Fibroblast of skin of back (primary cell): ENCODE data around the gene ZNF548.

ENCODE experiments used
- DNase-seq: peaks from one replicate; pipeline ENCODE4 v3.0.0-alpha.2; 2013

The ZNF548 gene

DNA sequence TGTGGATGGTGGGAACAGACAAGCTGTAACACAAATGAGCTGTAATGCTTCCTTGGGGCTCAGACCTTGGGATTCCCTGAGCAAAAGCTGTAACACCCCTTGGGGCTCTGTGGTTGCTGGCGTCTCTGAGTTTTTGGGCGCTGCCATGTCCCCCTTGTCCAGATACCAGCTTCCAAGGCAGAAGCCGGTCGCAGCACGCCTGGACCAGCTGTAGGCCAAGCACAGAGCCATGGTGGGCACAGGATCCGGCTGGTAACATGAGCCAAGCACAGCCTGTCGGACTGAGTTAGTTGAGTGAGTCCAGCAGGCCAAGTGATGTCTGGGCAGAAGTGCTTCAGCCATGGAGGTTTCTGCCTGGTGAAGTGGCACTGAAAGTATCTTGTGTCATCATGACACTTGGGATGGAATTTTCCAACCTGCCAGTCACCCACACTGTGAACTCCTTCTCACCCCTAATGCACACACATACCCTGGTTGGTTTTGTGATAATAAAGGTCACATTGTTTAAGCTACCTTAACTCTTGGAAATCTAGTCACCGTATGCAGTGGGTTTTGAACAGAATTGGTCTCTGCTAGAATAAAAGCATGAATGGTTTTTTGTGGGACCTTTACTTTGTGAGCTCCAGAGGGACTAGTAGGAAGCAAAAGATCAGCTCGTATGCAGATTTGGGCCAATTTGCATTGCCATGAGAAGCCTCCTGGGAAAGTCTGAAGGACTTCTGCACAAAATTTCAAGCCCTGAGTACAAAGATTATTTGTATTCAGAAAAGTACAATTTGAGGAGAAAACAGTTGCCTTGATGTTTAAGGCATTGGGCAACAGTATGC lies 14.3 kb downstream of the ZNF548 start:
- DNase-seq: no peak

DNA sequence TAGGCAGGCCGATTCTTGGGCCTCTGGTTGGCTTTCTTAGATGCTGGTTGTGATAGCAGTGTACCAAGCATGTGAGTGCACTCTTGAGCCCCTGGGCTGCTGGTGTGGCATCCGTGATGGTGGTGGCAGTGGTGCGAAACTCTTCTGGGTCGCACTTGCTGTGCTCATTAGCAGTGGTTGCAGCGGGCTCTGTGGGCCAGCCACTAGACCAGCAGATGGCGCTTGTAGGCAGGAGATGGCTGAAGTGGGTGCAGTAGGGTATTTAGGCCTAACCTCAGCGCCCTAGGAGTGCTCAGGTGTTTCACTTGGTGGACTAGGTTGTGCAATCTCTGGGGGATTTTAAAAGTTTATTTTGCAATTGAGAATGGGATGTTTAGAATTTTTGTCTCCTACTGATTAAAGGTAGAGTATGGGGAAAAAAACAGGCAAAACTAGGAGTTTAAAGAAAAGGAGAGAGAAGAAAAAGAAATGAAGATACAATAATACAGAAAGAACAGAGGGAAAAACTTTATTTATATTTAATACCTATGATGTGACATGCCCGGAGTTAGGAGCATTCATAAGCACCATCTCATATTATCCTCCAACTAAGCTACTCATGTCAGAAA lies 17.0 kb downstream of the ZNF548 start:
- peak; percentile 41 for DNase-seq

DNA sequence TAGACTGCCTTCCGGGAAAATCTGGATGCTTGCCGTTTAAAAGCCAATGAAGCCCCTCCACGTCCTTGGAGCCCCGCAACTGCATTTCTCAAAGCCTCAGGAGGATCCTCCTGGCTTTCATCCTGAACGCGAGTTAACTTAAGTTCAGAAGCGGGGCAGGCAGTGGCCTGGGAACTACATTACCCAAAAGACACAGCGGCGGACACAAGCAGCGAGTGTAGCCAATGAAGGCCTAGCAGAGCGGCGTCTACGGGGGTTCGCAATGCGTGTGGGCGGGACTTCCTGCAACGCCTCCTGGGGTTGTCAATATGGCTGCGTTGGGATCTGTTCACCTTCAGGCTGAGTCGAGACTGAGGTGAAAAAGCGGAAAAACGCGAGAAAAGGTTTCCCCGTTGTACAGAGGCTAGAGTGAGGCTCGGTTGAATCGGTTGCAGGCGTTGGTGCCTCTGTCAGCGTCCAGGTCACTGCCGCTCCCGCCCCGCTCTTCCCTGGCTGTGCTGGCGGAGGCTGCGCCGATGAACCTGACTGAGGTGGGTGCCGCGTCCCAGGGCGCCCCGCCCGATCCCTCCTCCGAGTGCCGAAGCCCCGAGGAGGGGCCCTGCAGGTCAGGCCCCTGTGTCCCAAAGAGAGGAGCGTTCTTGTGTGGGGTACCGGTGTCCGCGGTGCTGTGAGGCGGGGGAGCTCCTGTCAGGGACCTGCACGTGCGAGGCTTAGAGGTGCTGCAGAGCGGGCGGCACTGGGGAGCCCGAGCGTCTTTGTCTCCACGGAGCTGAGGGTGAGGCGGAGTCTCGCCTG lies 21.4 kb downstream of the ZNF548 start, which contains the start of gene ZNF17:
TSS of gene ZNF17 (plus strand) at position 285 of the 795 bp plus-strand sequence. CDS start 2,455 bp downstream, outside the sequence.
- peak; percentile 94 for DNase-seq

DNA sequence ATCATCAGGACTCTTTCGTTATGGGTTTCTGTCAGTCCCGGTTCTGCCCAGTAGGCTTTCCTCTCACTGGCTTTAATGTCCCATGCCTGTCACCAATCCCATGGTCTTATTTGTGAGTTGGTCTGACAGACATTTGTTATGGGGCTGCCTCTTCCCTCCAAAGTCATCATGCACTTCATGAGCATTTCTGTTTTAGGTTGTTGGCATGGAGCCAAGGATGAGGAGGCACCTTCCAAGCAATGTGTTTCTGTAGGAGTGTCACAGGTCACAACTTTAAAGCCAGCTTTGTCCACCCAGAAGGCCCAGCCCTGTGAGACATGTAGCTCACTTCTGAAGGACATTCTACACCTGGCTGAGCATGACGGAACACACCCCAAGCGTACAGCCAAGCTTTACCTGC lies 29.8 kb downstream of the ZNF548 start:
- no peak for DNase-seq

DNA sequence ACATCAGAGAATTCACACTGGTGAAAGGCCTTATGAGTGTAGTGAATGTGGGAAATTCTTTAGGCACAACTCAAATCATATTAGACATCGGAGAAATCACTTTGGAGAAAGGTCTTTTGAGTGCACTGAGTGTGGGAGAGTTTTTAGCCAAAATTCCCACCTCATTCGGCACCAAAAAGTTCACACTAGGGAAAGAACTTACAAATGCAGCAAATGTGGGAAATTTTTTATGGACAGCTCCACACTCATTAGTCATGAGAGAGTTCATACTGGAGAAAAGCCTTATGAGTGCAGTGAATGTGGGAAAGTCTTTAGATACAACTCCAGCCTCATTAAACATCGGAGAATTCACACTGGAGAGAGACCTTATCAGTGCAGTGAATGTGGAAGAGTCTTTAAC lies 31.4 kb downstream of the ZNF548 start:
- no peak for DNase-seq

DNA sequence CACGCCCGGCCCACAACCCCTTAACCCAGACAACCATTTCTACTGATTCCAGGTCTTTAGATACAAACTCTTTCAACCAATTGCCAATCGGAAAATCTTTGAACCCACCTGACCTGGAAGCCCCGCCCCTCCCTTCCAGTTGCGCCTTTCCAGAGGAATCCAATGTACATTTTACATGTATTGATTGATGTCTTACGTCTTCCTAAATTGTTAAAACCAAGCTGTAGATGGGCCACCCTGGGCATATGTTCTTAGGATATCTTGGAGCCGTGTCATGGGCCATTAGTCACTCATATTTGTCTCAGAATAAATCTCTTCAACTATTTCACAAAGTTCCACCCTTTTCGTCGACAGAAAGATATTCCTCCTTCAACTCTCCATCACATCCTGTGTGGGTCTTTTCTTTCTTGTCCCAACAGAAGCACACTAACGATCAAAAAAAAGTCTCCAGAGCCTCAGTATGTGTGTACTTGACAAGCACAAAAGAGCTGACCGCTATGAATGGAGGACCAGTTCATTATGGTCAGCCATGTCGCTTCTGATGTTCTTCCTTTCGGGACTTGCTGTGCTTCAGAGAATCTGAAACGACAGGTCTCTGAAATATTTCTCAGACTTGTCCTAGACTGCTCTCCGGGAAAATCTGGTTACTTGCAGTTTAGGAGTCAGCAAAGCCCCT lies 44.9 kb downstream of the ZNF548 start:
- DNase-seq: no peak

DNA sequence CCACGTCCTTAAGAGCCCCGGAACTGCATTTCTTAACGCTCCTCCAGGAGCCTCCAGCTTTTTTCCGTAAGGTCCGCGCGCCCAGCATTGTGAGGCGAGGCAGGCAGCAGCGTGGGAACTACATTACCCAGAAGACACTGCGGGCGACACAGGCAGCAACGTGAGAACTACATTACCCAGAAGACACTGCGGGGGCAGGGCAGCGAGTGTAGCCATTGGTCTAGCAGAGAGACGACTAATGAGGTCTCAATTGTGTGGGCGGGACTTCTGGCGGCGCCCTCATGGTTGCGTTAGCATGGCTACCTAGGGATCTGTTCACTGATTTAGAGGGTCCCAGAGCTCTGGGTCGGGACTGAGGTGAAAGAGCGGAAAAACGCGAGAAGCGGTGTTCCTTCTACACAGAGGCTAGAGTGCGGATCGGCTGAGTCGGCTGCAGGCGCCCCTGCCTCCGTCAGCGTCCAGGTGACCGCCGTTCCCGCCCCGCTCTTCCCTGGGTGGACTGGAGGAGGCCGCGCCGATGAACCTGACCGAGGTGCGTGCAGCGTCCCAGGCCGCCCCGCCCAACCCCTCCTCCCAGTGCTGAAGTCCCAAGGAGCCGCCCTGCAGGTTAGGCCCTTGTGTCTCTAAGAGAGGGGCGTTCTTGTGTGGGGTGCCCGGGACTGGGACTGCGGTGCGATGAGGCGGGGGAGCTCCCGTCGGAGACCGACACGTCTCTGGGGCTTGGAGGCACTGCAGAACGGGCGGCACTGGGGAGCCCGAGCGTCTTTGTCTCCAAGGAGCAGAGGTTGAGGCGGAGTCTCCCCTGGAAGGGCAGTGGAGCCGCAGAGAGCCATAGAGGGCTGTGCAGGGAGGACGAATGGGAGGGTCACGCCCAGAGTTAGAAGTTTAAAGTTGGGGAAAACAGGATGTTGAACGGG lies 45.7 kb downstream of the ZNF548 start, which contains the start of gene ZNF749:
TSS of gene ZNF749 (plus strand) at position 264 of the 917 bp plus-strand sequence. CDS start at position 518, 254 bp downstream.
- peak; percentile 98 for DNase-seq

DNA sequence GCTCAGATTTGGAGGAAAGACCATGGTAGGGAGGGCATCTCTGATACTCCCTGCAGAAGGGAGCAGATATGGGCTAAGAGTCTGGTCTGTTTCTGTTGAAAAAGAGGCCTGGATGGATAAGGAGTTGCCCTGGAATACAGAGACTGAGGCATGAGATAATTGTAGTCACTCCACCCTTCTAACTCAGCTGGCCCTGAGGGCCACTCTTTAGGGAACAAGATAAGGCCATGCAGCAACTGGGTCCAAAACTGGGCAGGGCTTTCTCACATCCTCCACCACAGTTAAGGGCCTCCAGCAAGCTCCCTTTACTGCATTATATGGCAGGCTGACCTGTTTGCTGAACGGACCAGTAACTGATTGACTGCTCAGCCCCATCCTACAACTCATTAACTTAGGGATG lies 46.8 kb downstream of the ZNF548 start:
- DNase-seq: no peak

DNA sequence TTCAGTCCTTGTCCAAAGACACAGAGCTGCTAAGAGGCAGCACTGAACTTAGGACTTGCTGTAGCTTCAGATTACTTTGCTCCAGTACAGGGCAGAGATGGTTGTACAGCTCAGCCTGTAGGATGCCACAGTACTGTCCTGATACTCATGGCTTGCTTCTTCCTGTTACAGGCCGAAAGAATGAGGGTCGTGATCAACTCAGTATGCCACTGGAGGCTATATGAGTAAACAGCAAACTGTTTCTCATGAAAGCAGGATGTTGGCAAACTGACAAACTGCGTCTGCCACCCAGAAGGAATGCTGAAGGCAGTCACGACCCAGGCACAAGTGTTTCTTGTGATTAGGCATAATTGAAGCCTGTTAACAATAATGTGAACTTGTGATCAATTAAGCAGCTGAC lies 48.3 kb downstream of the ZNF548 start:
- no peak for DNase-seq

DNA sequence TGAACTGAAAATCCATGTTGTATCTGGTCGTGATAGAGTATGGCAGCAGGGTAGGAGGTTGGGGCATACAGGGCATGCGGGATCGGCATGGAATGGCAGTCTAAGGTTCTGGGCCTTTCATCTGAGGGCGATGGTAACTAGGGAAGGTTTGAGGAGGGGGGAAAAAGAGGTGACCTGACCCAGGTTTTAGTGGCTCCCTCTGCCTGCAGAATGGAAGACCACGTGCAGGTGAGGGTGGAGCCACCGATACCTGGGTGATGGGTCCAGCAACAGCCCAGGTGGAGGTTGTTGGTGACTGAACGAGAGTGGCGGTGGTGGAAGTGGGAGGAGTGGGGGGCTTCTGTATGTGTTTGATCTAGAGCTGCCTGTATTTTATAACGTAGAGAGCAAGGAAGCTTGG lies 49.3 kb downstream of the ZNF548 start:
- no peak for DNase-seq

DNA sequence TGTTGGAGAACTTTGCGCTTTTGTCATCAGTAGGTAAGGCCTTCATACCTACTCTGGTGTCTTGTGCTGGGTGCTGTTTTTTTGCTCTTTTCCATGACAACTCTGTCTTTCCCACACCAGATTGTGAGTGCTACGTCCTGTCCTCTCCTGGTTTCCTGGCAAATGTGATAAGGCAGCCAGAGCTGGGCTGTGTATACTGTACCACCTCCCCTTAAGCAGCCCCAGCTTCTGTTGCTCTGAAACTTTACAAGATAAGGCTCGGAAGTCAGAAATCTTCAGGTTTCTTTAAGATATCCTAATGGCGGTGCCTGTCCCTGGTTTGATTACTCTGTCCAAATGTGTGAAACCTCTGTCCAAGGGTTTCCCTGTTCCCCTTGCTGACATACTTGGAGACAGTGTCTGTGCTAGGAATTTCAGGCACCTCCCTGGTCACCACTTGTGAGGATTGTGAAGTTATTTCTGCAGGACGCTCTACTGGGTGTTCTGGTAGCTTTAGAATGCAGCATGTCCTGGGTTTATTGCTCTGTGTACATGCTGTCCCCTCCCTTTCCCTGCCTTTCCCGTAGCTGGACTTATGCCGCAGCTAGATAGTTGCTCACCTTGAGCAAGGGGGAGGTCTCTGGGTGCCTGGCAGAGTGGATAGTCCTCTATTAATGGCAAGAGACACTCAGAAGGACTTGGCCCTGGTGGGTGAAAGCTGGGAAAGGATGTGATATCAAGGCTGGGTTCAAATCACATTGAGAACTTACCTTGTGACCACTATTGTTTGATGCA lies 52.5 kb downstream of the ZNF548 start:
- DNase-seq: no peak

DNA sequence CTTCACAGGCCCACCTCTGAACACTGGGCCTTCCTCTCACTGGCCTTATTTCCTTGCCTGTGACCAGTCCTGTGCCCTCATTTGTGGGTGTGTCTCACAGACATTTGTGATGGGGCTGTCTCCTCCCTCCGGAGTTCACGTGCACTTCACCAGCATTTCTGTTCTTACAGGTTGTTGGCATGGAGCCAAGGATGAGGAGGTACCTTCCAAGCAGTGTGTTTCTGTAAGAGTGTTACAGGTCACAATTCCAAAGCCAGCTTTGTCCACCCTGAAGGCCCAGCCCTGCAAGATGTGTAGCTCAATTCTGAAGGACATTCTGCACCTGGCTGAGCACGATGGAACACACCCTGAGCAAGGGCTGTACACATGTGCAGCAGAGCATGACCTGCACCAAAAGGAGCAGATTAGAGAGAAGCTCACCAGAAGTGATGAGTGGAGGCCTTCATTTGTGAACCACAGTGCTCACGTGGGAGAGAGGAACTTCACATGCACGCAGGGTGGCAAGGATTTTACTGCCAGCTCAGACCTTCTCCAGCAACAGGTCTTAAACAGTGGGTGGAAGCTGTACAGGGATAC lies 53.6 kb downstream of the ZNF548 start:
- no peak for DNase-seq

DNA sequence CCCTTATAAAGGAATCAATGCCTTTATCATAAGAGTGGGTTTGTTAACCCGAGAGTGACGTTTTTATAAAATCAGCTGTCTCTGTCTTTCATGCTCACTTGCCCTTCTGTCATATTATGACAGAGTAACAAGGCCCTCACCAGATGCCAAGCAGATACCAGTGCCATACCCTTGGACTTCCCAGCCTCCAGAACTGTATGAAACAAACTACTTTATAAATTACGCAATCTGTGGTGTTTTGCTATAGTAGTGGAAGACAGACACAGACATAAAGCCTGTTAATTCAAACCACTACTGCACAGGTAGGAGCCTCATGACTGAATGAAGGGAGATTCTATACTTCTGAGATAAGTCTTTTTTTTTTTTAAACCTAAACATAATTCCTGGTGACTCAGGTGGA lies 62.7 kb downstream of the ZNF548 start:
- DNase-seq: no peak
